Gastrocnemius medialis (tissue), 4 donors: Measurements from ENCODE around the gene UNC45A. TPM values are rescaled to one million over a fixed set of nuclear protein-coding genes. Genes with fewer than 3 reads are reported as not detected.

Experiments
- ATAC-seq, 2 donors: fragments of 150-250 bp; one replicate each; pipeline ENCODE4 v1.9.1; 2016
- DNase-seq, 2 donors: peaks; one replicate each; pipeline ENCODE4 v3.0.0-alpha.2; 2019
- H3K27ac ChIP-seq, 4 donors: fragments of 200-600 bp; sonication (generic); 1 replicate in 1 of 4; 2 replicates in 3 of 4; pipeline ENCODE4 v1.5.1; 2016 to 2018; ENCODE audit warnings: mild to moderate bottlenecking in 2 of 4, moderate library complexity in 1 of 4
- H3K27me3 ChIP-seq, 3 donors: fragments of 200-600 bp; sonication (generic) in 2 of 3; 1 replicate in 1 of 3; 2 replicates in 2 of 3; pipeline versions ENCODE4 v1.5.1 to v1.6.0; 2016 to 2019; ENCODE audit warnings: mild to moderate bottlenecking in 1 of 3, moderate library complexity in 1 of 3
- H3K36me3 ChIP-seq, 2 donors: fragments of 200-600 bp; sonication (generic) in 1 of 2; one replicate each; pipeline ENCODE4 v1.5.1; 2017 to 2018
- H3K4me1 ChIP-seq, 2 donors: fragments of 200-600 bp; sonication (generic) in 1 of 2; one replicate each; pipeline ENCODE4 v1.5.1; 2016 to 2017; ENCODE audit warnings: mild to moderate bottlenecking in 2 of 2
- H3K4me3 ChIP-seq, 4 donors: fragments of 200-600 bp; sonication (generic) in 3 of 4; 1 replicate in 1 of 4; 2 replicates in 3 of 4; pipeline ENCODE4 v1.5.1; 2016 to 2019; ENCODE audit warnings: mild to moderate bottlenecking in 2 of 4
- H3K9me3 ChIP-seq, 3 donors: fragments of 200-600 bp; sonication (generic) in 2 of 3; 1 replicate in 1 of 3; 2 replicates in 2 of 3; pipeline ENCODE4 v1.5.1; 2016 to 2019
- CTCF ChIP-seq, 5 experiments: fragments of 450-650 bp in 3 of 5; fragments of 200-600 bp in 2 of 5; sonication (generic) in 2 of 5; IDR thresholded peaks in 4 of 5; conservative IDR thresholded peaks in 1 of 5; 1 replicate in 4 of 5; 2 replicates in 1 of 5; pipeline ENCODE4 v1.5.1; 2016 to 2019; ENCODE audit warnings: antibody characterized with exemption in 5 of 5, mild to moderate bottlenecking in 3 of 5, moderate library complexity in 3 of 5
- POLR2A ChIP-seq, 2 donors: fragments of 450-650 bp; IDR thresholded peaks; one replicate each; pipeline ENCODE4 v1.6.1; 2017; ENCODE audit warnings: antibody characterized with exemption in 2 of 2, mild to moderate bottlenecking in 2 of 2, moderate library complexity in 2 of 2
- in situ Hi-C, 4 donors: fragments of 200-750 bp; cut with MboI; loops; one replicate each; pipeline versions ENCODE4 v1.15.0 to v1.8.0; 2017; ENCODE audit warnings: low sequenced_read_pairs in 4 of 4
- intact Hi-C: fragments of 100-400 bp; cut with DNase I; formaldehyde crosslinking; loops from one replicate; pipeline ENCODE4 v1.15.1; 2023; ENCODE audit warnings: low total_unique reads
- total RNA-seq, 4 donors: library from RNA; depleted of rRNA; stranded (reverse); fragments of >200 nt; gene quantifications; one replicate each; pipeline versions ENCODE4 v1.1.0 to v1.2.3, GENCODE V29; 2016

The UNC45A gene
- total RNA-seq, 4 donors from 2014 or later, result 6.8 to 9.6 (median 7.6) TPM

GRCh38 chr15:90946941-90947576, 12.0 kb downstream of the UNC45A start:
- in situ Hi-C loops, result no loop called here
- H3K9me3 ChIP-seq, result no peaks in the 10 kb centered on the region
- no peak for DNase-seq
- no peaks in the 10 kb centered on the region for H3K27me3 ChIP-seq
- intact Hi-C loops, result no loop called here
- ATAC-seq, result no peak
- H3K4me1 ChIP-seq, result no peaks in the 10 kb centered on the region
- H3K4me3 ChIP-seq, result no peak overlapping the region
- H3K27ac ChIP-seq, result no peak overlapping the region
- TF ChIP-seq POLR2A (IDR thresholded peaks at IDR 0.05), result no peak
- TF ChIP-seq CTCF (IDR thresholded peaks at IDR 0.05 in 4 of 5, conservative IDR thresholded peaks at IDR 0.05 in 1 of 5), result no peak
- peaks cover 0 to 93% of the 10 kb centered on the region in 2 donors for H3K36me3 ChIP-seq

- DNase-seq, result no peak
- TF ChIP-seq CTCF (IDR thresholded peaks at IDR 0.05 in 4 of 5, conservative IDR thresholded peaks at IDR 0.05 in 1 of 5) (no peak), POLR2A (IDR thresholded peaks at IDR 0.05) (no peak)
- H3K36me3 ChIP-seq, result peaks cover 0 to 93% of the 10 kb centered on the region in 2 donors
- no peaks in the 10 kb centered on the region for H3K4me1 ChIP-seq
- intact Hi-C loops, result no loop called here
- in situ Hi-C loops, result no loop called here
- no peak overlapping the region for H3K27ac ChIP-seq
- no peak overlapping the region for H3K4me3 ChIP-seq
- H3K9me3 ChIP-seq, result no peaks in the 10 kb centered on the region
- H3K27me3 ChIP-seq, result no peaks in the 10 kb centered on the region
- no peak for ATAC-seq
Observed at GRCh38 chr15:90947577-90948357, 12.7 kb downstream of the UNC45A start.

GRCh38 chr15:90948506-90948905, 13.4 kb downstream of the UNC45A start:
- no peak for TF ChIP-seq POLR2A (IDR thresholded peaks at IDR 0.05)
- TF ChIP-seq CTCF (IDR thresholded peaks at IDR 0.05 in 4 of 5, conservative IDR thresholded peaks at IDR 0.05 in 1 of 5), result no peak
- ATAC-seq (no peak), DNase-seq (no peak)
- H3K4me1 ChIP-seq, result no peaks in the 10 kb centered on the region
- peaks cover 0 to 93% of the 10 kb centered on the region in 2 donors for H3K36me3 ChIP-seq
- H3K27ac ChIP-seq, result no peak overlapping the region
- intact Hi-C loops (no loop called here), in situ Hi-C loops (no loop called here)
- H3K4me3 ChIP-seq, result no peak overlapping the region
- no peaks in the 10 kb centered on the region for H3K27me3 ChIP-seq
- H3K9me3 ChIP-seq, result no peaks in the 10 kb centered on the region

- H3K36me3 ChIP-seq, result peaks cover 0 to 81% of the 10 kb centered on the region in 2 donors
- H3K4me1 ChIP-seq, result peaks cover 0 to under 1% of the 10 kb centered on the region in 2 donors
- no peaks in the 10 kb centered on the region for H3K9me3 ChIP-seq
- no peak overlapping the region for H3K4me3 ChIP-seq
- no peak for DNase-seq
- in situ Hi-C loops (loop anchor here (10.0 to 25.0 kb wide), 4 partner anchors 95 to 325 kb away; no protein-coding TSS in a partner anchor), intact Hi-C loops (no loop called here)
- no peak for TF ChIP-seq CTCF (IDR thresholded peaks at IDR 0.05 in 4 of 5, conservative IDR thresholded peaks at IDR 0.05 in 1 of 5)
- no peak for TF ChIP-seq POLR2A (IDR thresholded peaks at IDR 0.05)
- ATAC-seq, result no peak
- H3K27ac ChIP-seq, result no peak overlapping the region
- H3K27me3 ChIP-seq, result no peaks in the 10 kb centered on the region
Observed at GRCh38 chr15:90949979-90950675, 15.0 kb downstream of the UNC45A start.
